Measurements from ENCODE around the gene GLT8D2.
"Not testable (repeated sequence)": the region's sequence is repeated elsewhere in the genome, so short reads cannot be mapped to it uniquely, and the experiment has no call there.

GLT8D2 gene

GRCh38 chr12:104050436-104050835 is 449 bp upstream of the GLT8D2 start:
- DNase-seq (ENCODE audit: low read depth in 2 of 2): no peak

GRCh38 chr12:104049278-104049902 is 597 bp downstream of the GLT8D2 start:
- no peak for DNase-seq (ENCODE audit: low read depth in 2 of 2)

- no peak for DNase-seq (ENCODE audit: low read depth in 2 of 2)
Observed at GRCh38 chr12:104048811-104049210, 1.2 kb downstream of the GLT8D2 start.

- no peak for DNase-seq (ENCODE audit: low read depth in 2 of 2)
Observed at GRCh38 chr12:104048162-104048561, 1.8 kb downstream of the GLT8D2 start.

GRCh38 chr12:104046306-104046705 is 3.7 kb downstream of the GLT8D2 start:
- no peak for DNase-seq (ENCODE audit: low read depth in 2 of 2)

GRCh38 chr12:104044158-104044557 is 5.8 kb downstream of the GLT8D2 start:
- DNase-seq (ENCODE audit: low read depth in 2 of 2): no peak

GRCh38 chr12:104042580-104042979 is 7.4 kb downstream of the GLT8D2 start:
- no peak for DNase-seq (ENCODE audit: low read depth in 2 of 2)

- DNase-seq (ENCODE audit: low read depth in 2 of 2): not testable (repeated sequence)
Observed at GRCh38 chr12:104039769-104040168, 10.2 kb downstream of the GLT8D2 start.

- not testable (repeated sequence) for DNase-seq (ENCODE audit: low read depth in 2 of 2)
Observed at GRCh38 chr12:104036143-104036542, 13.8 kb downstream of the GLT8D2 start.

GRCh38 chr12:104030596-104030995 is 19.4 kb downstream of the GLT8D2 start:
- not testable (repeated sequence) for DNase-seq (ENCODE audit: low read depth in 2 of 2)

- no peak for DNase-seq (ENCODE audit: low read depth in 2 of 2)
Observed at GRCh38 chr12:104026841-104027599, 23.0 kb downstream of the GLT8D2 start.

GRCh38 chr12:104025771-104026170 is 24.2 kb downstream of the GLT8D2 start:
- no peak for DNase-seq (ENCODE audit: low read depth in 2 of 2)

- no peak for DNase-seq (ENCODE audit: low read depth in 2 of 2)
Observed at GRCh38 chr12:104024348-104024747, 25.6 kb downstream of the GLT8D2 start.

GRCh38 chr12:104023710-104024109 is 26.3 kb downstream of the GLT8D2 start:
- no peak for DNase-seq (ENCODE audit: low read depth in 2 of 2)

GRCh38 chr12:104022786-104023185 is 27.2 kb downstream of the GLT8D2 start:
- no peak for DNase-seq (ENCODE audit: low read depth in 2 of 2)

GRCh38 chr12:104021862-104022261 is 28.1 kb downstream of the GLT8D2 start:
- not testable (repeated sequence) for DNase-seq (ENCODE audit: low read depth in 2 of 2)

GRCh38 chr12:104012331-104012730 is 37.7 kb downstream of the GLT8D2 start:
- no peak for DNase-seq (ENCODE audit: low read depth in 2 of 2)

GRCh38 chr12:104011253-104011652 is 38.7 kb downstream of the GLT8D2 start:
- no peak for DNase-seq (ENCODE audit: low read depth in 2 of 2)

GRCh38 chr12:104010606-104011169 is 39.3 kb downstream of the GLT8D2 start:
- DNase-seq (ENCODE audit: low read depth in 2 of 2): no peak

- no peak for DNase-seq (ENCODE audit: low read depth in 2 of 2)
Observed at GRCh38 chr12:104010121-104010520, 39.9 kb downstream of the GLT8D2 start.

GRCh38 chr12:104006929-104007328 is 43.1 kb downstream of the GLT8D2 start:
- no peak for DNase-seq (ENCODE audit: low read depth in 2 of 2)

- no peak for DNase-seq (ENCODE audit: low read depth in 2 of 2)
Observed at GRCh38 chr12:104003596-104003995, 46.4 kb downstream of the GLT8D2 start.

- no peak for DNase-seq (ENCODE audit: low read depth in 2 of 2)
Observed at GRCh38 chr12:104002686-104003085, 47.3 kb downstream of the GLT8D2 start.

Data from stimulated activated CD4-positive, alpha-beta T cell treated with anti-CD3 and anti-CD28 coated beads, Interleukin-12 subunit alpha, Interleukin-12 subunit beta, amount 100 ng/mL, for 24 hours (primary cell).